ENCODE data around the gene PDE2A. TPM values are rescaled to one million over a fixed set of nuclear protein-coding genes. Genes with fewer than 3 reads are reported as not detected.

The PDE2A gene
- total and polyA plus RNA-seq, 2 donors (not counting 1 experiment from before 2014, with no cell fraction given): 0.88 to 2.9 TPM

- H3K27me3 Mint-ChIP-seq: peaks cover 16% of the 10 kb centered on the region
- Histone ChIP-seq H3K36me3 (replicated peaks in 1 of 2; ENCODE audit: control extremely low read depth in 1 of 2, control insufficient read depth in 1 of 2, extremely low read depth in 1 of 2, insufficient read depth in 2 of 2, low read length in 1 of 2) (no peaks in the 10 kb centered on the region), H4K20me1 (ENCODE audit: control insufficient read depth, insufficient read depth, low read length, poor library complexity, severe bottlenecking) (no peaks in the 10 kb centered on the region), H3K4me2 (replicated peaks; ENCODE audit: low read depth, low read length, poor library complexity, severe bottlenecking) (no peak overlapping the region), H3K27ac (ENCODE audit: low read length in 2 of 2) (no peak overlapping the region), H2AFZ (ENCODE audit: insufficient read depth, low read depth, low read length, poor library complexity, severe bottlenecking) (no peak overlapping the region), H3K27me3 (replicated peaks in 1 of 4; ENCODE audit: control extremely low read depth in 1 of 4, control insufficient read depth in 3 of 4, insufficient read depth in 4 of 4, low read length in 3 of 4) (peaks cover 0 to 4% (median 0%) of the 10 kb centered on the region in 4 experiments), H3K9ac (ENCODE audit: low read length) (no peak overlapping the region), H3K4me1 (ENCODE audit: control insufficient read depth in 2 of 2, insufficient read depth in 2 of 2, low read length in 2 of 2) (peaks cover 3 to 20% of the 10 kb centered on the region in 2 donors), H3K4me3 (ENCODE audit: control extremely low read depth in 1 of 5, extremely low read depth in 1 of 5, insufficient read depth in 1 of 5, low read depth in 2 of 5, low read length in 4 of 5) (no peak overlapping the region), H3K79me2 (ENCODE audit: control insufficient read depth, insufficient read depth, low read length) (no peaks in the 10 kb centered on the region), H3K9me3 (ENCODE audit: control extremely low read depth in 1 of 3, control insufficient read depth in 2 of 3, insufficient read depth in 1 of 3, low read length in 2 of 3) (peaks cover 0 to 1% (median 0%) of the 10 kb centered on the region in 3 donors)
- ChIA-PET CTCF (interaction anchor here (1.6 kb wide), 1 partner anchor 20 kb away, joined by 6 read pairs; no protein-coding TSS in a partner anchor), POLR2A (no interaction called here)
- no peak overlapping the region for H3K27ac Mint-ChIP-seq
- no peaks in the 10 kb centered on the region for H3K9me3 Mint-ChIP-seq (ENCODE audit: insufficient read depth)
- H3K4me3 Mint-ChIP-seq: no peak overlapping the region
- intact Hi-C loops (cut with micrococcal nuclease): no loop called here
- no peak for DNase-seq
- peaks cover 25% of the 10 kb centered on the region for H3K4me1 Mint-ChIP-seq
- 94% methylated on average over 8 of the region's 8 CpGs for WGBS (ENCODE audit: insufficient coverage)
- TF ChIP-seq EZH2 (IDR thresholded peaks at IDR 0.05; ENCODE audit: borderline replicate concordance, insufficient read depth, low read depth, low read length, poor library complexity, severe bottlenecking) (no peak), CTCF (IDR thresholded peaks at IDR 0.05) (no peak)
- no peak for ATAC-seq (ENCODE audit: low read depth)
Measured at GRCh38 chr11:72623052-72623451, 51.2 kb downstream of the PDE2A start.

GRCh38 chr11:72621008-72621610 lies 53.1 kb downstream of the PDE2A start:
- H3K27ac ChIP-seq (ENCODE audit: low read length in 2 of 2): no peak overlapping the region
- Mint-ChIP-seq H3K4me3 (no peak overlapping the region), H3K4me1 (peaks cover 25% of the 10 kb centered on the region), H3K9me3 (ENCODE audit: insufficient read depth) (no peaks in the 10 kb centered on the region), H3K27ac (no peak overlapping the region), H3K27me3 (peaks cover 22% of the 10 kb centered on the region)
- no peaks in the 10 kb centered on the region for H3K36me3 ChIP-seq (replicated peaks in 1 of 2; ENCODE audit: control extremely low read depth in 1 of 2, control insufficient read depth in 1 of 2, extremely low read depth in 1 of 2, insufficient read depth in 2 of 2, low read length in 1 of 2)
- peaks cover 0 to 1% (median 0%) of the 10 kb centered on the region in 3 donors for H3K9me3 ChIP-seq (ENCODE audit: control extremely low read depth in 1 of 3, control insufficient read depth in 2 of 3, insufficient read depth in 1 of 3, low read length in 2 of 3)
- DNase-seq (no peak), ATAC-seq (ENCODE audit: low read depth) (no peak)
- H2AFZ ChIP-seq (ENCODE audit: insufficient read depth, low read depth, low read length, poor library complexity, severe bottlenecking): no peak overlapping the region
- H3K4me3 ChIP-seq (ENCODE audit: control extremely low read depth in 1 of 5, extremely low read depth in 1 of 5, insufficient read depth in 1 of 5, low read depth in 2 of 5, low read length in 4 of 5): no peak overlapping the region
- TF ChIP-seq EZH2 (IDR thresholded peaks at IDR 0.05; ENCODE audit: borderline replicate concordance, insufficient read depth, low read depth, low read length, poor library complexity, severe bottlenecking) (no peak), CTCF (IDR thresholded peaks at IDR 0.05) (no peak)
- intact Hi-C loops (cut with micrococcal nuclease): no loop called here
- no peaks in the 10 kb centered on the region for H3K79me2 ChIP-seq (ENCODE audit: control insufficient read depth, insufficient read depth, low read length)
- no peak overlapping the region for H3K4me2 ChIP-seq (replicated peaks; ENCODE audit: low read depth, low read length, poor library complexity, severe bottlenecking)
- peaks cover 3 to 20% of the 10 kb centered on the region in 2 donors for H3K4me1 ChIP-seq (ENCODE audit: control insufficient read depth in 2 of 2, insufficient read depth in 2 of 2, low read length in 2 of 2)
- peaks cover 0 to 16% (median 3%) of the 10 kb centered on the region in 4 experiments for H3K27me3 ChIP-seq (replicated peaks in 1 of 4; ENCODE audit: control extremely low read depth in 1 of 4, control insufficient read depth in 3 of 4, insufficient read depth in 4 of 4, low read length in 3 of 4)
- CTCF ChIA-PET: interaction anchor here (1.7 kb wide), 1 partner anchor 31 kb away, joined by 5 read pairs; no protein-coding TSS in a partner anchor
- H4K20me1 ChIP-seq (ENCODE audit: control insufficient read depth, insufficient read depth, low read length, poor library complexity, severe bottlenecking): no peaks in the 10 kb centered on the region
- no peak overlapping the region for H3K9ac ChIP-seq (ENCODE audit: low read length)
- POLR2A ChIA-PET: no interaction called here
- 81% methylated on average over 4 of the region's 4 CpGs for WGBS (ENCODE audit: insufficient coverage)

Data from B cell (primary cell).